K562 (cell line): ENCODE results near the gene C2orf92.
A peak's percentile ranks its signal among the peaks of the same experiment; 100 is the strongest.

Experiments
- CTCF ChIP-seq, 3 experiments: IDR thresholded peaks in 2 of 3; conservative IDR thresholded peaks in 1 of 3; 2 replicates each; pipeline ENCODE4 v1.5.1; 2011 to 2012; ENCODE audit warnings: low read length in 3 of 3, mild to moderate bottlenecking in 3 of 3, control low read depth in 2 of 3, improper control_type of control experiment in 1 of 3, inconsistent platforms in 1 of 3, low read depth in 1 of 3, mixed read lengths in 1 of 3, moderate library complexity in 1 of 3; ENCODE audit not compliant: insufficient read depth in 2 of 3
- KDM2B ChIP-seq: fragments of 250-450 bp; sonication (Bioruptor Pico); IDR thresholded peaks from 2 replicates; pipeline ENCODE4 v1.8.0; 2021; ENCODE audit warnings: mild to moderate bottlenecking, moderate library complexity
- MBD1 ChIP-seq: fragments of 250-450 bp; sonication (Bioruptor Pico); IDR thresholded peaks from 2 replicates; pipeline ENCODE4 v1.8.0; 2022; ENCODE audit warnings: inconsistent platforms
- RFX1 ChIP-seq: fragments of 450-650 bp; IDR thresholded peaks from 2 replicates; pipeline ENCODE4 v1.6.1; 2016; ENCODE audit warnings: mild to moderate bottlenecking, moderate library complexity

GRCh38 chr2:97663962-97664635 lies 5.4 kb upstream of the C2orf92 start, which contains the start of gene ACTR1B:
- TF ChIP-seq CTCF (IDR thresholded peaks at IDR 0.05 in 2 of 3, conservative IDR thresholded peaks at IDR 0.05 in 1 of 3; ENCODE audit: insufficient read depth in 2 of 3, low read depth in 1 of 3, low read length in 3 of 3) (peak; percentile 56 to 71 (median 69)), KDM2B (CRISPR knock-in tag) (no peak), RFX1 (peak; percentile 85), MBD1 (CRISPR knock-in tag) (no peak)
